Activated T-cell treated with anti-CD3 and anti-CD28 coated beads for 24 hours (primary cell): Measurements from ENCODE around the gene AOC2.

Experiments
- DNase-seq: peaks from one replicate; pipeline ENCODE4 v3.0.0-alpha.2; 2020; ENCODE audit warnings: low read depth

Gene AOC2, protein sequence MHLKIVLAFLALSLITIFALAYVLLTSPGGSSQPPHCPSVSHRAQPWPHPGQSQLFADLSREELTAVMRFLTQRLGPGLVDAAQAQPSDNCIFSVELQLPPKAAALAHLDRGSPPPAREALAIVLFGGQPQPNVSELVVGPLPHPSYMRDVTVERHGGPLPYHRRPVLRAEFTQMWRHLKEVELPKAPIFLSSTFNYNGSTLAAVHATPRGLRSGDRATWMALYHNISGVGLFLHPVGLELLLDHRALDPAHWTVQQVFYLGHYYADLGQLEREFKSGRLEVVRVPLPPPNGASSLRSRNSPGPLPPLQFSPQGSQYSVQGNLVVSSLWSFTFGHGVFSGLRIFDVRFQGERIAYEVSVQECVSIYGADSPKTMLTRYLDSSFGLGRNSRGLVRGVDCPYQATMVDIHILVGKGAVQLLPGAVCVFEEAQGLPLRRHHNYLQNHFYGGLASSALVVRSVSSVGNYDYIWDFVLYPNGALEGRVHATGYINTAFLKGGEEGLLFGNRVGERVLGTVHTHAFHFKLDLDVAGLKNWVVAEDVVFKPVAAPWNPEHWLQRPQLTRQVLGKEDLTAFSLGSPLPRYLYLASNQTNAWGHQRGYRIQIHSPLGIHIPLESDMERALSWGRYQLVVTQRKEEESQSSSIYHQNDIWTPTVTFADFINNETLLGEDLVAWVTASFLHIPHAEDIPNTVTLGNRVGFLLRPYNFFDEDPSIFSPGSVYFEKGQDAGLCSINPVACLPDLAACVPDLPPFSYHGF

DNA sequence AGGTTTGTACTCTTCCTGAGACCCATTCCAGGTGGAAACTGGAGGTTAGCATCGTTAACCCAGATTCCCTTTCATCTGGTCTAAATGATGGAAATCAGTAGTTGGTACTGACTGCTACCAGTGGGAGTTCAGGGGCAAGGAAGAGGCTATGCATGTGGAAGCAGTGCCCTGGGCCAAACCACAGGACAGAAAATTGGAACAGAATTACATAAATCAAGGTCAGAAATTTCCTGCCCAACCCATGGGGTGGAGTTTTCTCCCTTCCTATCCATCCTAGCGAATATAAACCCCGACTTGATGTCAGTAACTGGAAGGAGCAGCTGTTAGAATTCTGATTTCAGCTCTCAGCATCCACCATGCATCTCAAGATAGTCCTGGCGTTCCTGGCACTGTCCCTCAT lies at the start of gene AOC2:
AOC2 (plus strand) TSS at position 310 of the 400 bp plus-strand sequence; CDS start at position 357, 47 bp downstream.
- DNase-seq, result no peak

DNA sequence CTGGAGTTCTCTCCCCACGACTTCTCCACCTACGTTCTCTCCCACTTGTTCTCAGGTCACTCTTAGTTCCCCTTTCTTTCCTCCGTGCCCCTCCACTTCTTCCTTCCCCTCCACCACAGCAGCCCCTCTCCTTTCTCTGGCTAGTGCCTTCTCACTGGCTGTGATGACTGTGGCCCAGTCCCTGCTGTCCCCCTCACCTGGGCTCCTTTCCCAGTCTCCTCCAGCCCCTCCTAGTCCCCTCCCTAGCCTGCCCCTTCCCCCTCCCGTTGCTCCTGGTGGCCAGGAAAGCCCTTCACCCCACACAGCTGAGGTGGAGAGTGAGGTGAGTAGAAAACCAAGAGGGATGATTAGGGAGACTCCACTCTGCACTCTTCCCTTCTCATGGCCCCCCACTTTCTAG lies 49.3 kb upstream of the AOC2 start:
- no peak for DNase-seq

DNA sequence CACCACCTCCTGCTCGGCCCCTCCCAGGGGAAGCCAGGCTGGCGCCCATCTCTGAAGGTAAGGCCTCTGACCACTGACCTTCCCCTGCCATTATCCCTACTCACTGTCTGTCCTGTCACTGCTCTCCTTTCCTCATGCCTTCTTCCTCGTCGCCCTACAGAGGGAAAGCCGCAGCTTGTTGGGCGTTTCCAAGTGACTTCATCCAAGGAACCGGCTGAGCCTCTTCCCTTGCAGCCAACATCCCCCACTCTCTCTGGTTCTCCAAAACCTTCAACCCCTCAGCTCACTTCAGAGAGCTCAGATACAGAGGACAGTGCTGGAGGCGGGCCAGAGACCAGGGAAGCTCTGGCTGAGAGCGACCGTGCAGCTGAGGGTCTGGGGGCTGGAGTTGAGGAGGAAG lies 48.9 kb upstream of the AOC2 start:
- no peak for DNase-seq

DNA sequence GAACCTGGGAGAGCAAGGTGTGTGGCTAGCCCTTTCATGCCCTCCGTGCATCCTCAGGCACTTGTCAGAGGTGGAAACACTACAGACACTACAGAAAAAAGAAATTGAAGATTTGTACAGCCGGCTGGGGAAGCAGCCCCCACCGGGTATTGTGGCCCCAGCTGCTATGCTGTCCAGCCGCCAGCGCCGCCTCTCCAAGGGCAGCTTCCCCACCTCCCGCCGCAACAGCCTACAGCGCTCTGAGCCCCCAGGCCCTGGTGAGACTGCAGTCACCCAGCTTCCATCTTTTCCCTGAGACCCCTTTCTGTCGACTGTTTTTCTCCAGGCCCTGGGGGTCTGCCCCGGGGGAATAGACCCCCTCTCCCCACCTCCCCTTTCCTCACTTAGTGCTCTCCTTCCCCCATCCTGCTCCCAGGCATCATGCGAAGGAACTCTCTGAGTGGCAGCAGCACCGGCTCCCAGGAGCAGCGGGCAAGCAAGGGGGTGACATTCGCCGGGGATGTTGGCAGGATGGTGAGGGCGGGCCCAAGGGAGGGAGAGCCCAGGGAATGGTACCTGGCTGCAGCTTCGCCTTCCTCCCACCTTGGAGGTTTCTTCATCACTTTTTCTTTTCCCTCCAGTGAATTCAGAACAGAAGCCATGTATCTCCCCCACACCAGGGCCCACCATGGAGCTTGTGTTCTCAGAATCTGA lies 48.2 kb upstream of the AOC2 start:
- DNase-seq, result no peak

DNA sequence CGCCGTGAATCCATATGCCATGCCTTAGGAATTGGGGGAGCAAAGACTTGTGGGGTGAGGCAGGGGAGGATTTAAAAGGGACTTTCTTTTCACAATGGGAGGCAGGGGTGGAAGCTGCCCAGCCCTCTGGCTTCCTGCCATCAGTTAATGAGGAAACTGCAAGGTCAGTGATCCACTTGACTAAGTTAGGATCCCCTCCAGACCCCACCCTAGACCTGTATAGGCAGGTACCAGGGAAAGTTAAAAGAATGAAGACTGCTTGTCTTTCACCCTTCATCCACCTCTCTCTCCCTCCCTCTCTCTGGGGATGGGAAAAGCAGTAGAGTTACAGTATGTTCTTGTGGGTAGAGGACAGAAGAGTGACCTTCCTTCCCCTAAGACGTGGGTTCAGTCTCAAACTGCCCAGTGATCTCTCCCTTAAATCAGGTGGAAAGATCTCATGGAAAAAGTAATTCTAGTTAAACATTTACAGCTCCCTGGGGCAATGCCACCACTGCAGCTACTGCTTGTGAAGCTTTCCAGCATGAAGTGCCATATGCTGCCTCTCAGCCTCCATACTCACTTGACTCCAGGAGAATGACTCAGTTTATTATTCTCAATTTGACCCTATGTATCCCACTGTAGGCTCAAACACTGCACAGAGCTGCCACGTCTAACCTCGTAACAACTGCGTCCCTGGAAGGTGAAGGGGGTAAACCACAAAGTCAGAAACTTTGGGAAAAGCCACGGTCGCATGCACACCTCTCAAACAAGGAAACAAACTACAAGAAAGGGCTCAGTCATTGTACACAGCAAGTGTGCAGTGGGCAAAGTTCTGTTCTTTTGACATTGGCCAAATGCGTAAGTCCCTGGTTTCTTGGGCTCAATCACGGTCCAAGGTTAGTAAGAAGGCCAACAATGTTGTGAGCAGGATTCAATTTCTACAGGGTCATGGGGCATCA lies 47.0 kb upstream of the AOC2 start:
- DNase-seq, result no peak

DNA sequence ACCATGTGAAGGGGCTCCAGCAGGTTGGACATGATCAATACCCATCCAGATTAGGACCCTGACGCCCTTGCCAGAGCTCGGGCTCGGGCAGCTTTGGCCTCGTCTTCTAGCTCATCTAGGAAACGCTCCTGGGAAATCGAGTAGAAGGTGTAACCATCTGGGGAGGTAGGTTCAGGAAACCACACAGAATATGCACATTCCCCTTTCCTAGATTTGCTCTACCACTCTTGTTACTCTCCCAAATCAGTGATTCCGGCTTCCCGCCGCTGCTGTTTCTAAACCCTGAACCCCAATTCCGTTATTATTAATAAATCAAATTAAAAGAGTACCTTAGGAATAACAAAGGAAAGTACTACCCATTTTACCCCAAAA lies 46.4 kb upstream of the AOC2 start:
- DNase-seq, result no peak

DNA sequence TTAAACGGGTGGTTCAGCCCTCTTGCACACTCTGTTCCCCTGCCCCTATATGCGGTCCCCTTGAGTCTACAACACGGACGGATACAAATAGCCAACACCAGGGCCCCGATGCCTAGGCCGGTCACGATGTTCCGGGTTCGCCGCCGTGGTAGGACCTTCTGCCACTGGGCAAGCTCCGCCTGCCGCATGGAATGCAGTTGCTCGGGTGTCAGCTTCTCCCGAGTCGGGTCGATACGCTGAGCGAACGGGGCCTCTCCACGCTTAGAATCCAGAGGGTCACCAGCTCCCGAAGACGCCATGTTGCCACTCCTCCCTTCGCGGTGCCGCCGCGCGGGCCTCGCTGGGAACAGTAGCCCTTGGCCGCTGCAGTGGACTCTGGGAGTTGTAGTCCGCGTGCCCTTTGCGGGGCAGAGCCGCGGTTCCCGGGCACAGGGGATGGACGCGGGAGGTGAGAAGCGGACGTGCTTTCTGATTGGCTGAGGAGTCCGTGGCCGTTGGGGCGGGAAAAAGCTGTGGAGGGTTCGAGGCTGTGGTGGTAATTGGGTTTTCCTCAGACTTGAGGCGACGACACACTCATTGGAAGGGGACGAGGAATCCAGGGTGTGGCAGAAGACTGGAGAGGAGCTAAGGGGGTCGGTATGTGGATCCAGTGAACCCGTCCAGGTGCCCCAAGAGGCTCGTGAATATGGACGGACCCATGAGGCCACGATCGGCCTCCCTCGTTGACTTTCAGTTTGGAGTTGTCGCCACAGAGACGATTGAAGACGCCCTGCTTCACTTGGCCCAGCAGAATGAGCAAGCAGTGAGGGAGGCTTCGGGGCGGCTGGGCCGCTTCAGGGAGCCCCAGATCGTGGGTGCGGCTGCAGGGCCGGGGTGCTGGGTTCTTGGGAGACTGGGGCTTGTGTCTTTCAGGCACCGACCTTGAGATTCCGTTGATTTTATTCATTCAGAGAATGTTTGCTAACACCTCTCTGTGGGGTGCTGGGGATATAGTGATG lies 45.7 kb upstream of the AOC2 start, which contains the start of the genes CNTD1 and COA3:
CNTD1 (plus strand) TSS at position 479 of the 998 bp plus-strand sequence; CDS start at position 686, 207 bp downstream.
COA3 (minus strand) TSS at position 322 of the 998 bp plus-strand sequence; CDS start at position 299, 23 bp downstream.
- DNase-seq, result peak; percentile 76

DNA sequence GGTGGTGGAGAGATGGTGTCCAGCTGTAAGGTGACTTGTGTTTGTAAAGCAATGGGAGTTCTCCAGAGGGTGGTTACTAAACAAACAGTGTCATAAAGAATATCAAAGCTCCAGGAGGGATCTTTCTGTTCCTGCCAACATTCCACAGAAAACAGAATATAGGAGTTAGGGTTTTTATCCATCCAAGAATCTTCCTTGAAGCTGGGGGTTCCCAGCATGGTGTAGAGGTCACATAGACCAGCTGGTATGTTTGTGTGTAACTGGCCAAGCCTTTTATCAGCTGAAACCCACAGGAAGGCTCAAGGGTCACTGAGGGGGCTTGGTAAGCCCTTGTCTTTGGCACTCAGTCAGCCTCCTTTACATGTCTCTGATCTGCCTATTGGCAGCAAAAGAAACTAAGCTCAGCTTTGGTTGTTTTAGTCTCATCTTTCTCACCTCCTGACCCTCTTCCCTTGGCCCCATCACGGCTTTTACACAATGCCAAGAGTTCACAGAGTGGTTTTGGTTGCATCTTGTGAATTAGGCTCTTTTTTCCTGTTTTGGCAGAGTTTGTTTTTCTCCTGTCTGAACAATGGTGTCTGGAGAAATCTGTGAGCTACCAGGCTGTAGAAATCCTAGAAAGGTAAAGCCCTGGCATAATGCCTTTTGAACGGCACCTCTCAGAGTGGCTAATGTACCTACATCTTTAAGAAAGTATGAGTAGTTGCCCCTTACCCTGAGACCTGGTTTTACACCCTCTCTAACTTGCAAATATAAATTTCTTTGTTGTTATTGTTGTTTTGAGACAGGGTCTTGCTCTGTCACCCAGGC lies 41.1 kb upstream of the AOC2 start:
- DNase-seq, result no peak

DNA sequence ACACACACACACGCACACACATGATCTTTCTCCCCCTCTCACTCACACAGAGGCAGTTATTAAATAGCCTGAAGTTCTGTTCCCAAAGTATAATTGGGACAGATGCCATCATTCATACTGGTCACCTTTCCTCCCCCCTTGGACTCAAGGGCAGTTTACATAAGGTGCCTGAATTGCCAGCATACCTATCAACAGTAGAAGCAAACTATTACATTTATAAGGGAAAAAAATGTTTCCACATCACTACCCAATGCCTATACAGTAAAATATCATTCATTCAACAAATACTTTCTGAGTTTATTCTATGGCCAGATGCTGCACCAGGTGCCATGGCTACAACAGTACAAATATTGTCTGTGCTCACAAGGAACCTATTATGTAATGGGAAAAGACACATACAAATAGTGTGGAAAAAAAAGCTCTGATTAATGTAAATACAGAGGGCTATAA lies 39.4 kb upstream of the AOC2 start:
- no peak for DNase-seq

DNA sequence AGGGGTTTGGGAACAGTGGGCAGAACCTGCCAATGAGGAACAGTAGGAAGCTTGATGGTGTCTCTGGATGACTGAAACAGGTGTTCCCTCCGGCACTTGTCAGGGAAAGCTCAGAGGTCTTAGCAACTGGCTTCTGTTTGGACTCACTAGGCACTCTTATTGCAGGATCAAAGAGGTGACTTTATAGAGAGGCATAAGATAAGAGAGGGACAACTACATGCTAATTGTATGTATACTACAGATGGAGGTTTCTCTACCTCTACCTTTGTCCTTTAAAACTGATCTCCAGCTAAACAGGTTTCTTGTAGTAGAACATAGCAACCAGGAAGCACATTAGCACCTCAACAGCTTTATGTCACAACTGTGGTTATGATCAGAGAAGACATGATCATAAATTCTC lies 38.1 kb upstream of the AOC2 start:
- no peak for DNase-seq

DNA sequence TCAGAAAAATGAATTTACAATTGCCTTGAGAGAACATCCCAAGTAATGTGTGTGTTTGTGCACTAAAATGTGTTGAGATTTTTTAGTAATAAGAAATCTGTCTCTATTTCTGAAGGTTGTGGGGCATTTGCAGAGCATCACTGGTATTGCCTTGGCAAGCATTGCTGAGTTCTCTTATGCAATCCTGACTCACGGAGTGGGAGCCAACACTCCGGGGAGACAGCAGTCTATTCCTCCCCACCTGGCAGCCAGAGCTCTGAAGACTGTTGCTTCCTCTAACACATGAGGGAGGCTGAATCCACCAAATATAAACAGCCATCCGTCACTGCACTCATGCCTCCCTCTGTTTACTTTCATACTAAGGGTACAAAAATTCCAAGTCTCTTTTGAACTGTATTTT lies 35.1 kb upstream of the AOC2 start:
- no peak for DNase-seq

DNA sequence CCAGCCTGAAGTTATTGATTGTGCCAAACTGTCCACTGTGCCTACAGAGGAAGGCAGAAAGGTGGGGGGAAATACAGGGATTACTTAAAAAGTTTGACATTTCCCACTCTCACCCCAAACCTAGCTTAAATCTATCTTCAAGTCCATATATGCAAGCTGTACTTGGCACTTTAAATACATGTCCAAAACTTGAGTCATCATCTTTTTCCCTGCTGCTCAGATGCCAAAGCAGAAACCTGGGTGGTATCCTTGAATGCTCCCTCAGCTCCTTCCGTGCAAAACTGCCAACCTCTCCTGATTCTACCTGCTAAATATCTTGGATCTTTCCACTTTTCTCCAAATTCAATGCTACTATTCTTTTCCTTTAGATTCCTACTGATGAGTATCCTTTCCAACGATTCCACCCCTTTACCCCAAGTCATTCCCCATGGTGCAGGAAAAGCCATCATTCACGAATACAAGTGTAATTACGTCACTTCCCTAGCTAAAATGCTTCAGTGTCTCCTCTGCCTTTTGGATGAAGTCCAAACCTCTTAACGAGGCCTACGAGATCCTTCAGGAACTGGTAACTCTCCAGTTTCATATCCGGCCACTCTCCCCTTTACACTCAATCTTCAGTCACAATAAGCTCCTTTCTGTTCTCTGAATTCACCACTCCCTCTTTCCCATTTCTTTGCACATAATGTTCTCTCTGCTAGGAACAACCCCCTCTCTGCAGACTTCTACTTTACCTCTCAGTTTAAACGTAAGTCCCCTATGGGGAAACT lies 29.6 kb upstream of the AOC2 start:
- DNase-seq, result no peak

DNA sequence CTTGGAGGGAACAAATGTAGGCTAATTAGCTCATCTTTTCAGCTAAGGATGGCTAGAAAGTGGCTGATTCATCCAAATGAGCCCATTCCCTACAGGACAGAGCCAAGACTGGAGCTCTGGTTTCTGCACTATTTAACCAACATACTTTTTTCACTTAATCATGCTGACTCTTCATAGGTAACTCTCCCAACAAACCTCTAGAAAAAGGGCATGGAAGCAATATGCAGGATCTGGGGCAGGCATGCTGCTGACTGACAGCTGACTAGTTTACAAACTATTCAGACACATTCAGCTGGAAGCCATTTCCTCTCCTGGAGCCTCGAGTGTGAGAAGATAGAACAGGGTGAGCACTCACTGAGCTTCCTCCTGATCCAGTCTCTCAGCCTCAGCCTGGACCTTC lies 26.5 kb upstream of the AOC2 start:
- no peak for DNase-seq

DNA sequence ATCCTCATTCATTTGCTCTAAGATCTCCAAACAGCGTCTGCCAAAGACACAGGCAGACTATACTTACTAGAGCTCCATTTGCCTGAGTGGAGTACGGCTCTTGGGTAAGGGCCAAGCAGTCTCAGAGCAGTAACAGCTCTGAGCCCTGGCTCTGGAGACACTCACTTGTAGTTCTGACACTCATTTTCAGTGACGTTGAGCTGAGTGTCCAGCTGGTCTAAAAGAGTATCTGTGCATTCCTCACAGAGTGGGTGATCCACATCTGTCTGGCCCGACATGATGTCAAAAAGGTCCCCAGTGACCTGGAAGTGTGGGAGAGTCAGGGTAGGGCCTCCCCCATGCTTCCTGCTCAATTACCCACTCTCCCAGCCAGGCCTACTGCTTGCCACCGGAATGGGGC lies 26.0 kb upstream of the AOC2 start:
- DNase-seq, result no peak

DNA sequence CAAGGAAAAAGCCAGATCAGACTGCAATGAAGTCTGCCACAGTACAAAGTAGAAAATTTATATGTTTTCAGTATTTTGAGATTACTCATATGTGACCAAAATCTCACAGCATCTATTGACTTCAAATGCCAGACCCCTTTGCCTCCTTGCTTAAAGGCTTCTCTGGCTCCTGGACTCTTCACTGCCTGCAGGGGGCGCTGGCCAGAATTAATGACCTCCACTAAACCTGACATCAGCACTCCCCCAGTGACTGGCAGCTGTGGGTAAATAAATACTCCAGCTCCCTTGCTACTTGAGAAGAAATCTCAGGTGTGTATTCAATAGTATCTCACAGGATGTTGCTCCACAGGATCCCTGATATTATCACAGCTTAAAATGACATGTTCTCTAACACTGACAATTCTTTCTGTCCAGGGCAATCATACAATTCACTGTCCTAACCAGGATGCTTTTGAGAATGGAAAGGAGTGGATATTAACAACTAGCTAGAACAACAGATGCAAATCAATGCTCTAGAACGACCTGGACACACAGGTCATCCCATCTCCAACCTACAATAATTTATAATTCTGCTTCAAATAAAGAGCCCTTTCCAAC lies 24.3 kb upstream of the AOC2 start:
- DNase-seq, result peak; percentile 52

DNA sequence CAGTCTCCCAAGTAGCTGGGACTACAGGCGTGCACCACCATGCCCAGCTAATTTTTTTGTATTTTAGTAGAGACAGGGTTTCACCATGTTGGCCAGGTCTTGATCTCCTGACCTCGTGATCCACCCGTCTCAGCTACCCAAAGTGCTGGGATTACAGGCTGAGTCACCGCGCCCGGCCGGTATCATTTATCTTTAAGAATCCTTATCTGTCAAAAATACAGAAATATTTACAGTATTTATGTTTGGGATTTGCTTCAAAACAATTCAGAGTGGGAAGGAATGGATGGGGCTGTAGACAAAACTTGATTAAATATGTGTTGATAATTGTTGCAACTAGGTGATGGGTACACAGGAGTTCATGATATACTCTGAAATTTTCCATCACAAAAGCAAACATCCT lies 23.2 kb upstream of the AOC2 start:
- DNase-seq, result no peak

DNA sequence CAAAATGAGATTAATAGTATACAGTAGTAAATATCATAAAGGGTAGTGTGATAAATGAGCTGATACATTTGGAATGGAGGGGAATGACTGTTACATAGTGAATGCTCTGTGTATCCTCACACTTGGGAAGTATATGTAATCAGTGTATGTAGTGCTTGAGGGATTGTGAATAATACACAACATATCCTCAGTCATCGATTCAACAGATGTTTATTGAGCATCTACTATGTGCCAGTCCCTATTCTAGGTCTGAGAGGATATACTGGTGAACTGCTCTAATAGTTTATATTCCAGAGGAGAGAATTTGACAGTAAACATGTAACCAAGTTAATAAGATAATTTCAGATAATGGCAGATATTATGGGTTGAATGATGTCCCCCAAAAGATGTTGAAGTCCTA lies 16.9 kb upstream of the AOC2 start:
- DNase-seq, result no peak

DNA sequence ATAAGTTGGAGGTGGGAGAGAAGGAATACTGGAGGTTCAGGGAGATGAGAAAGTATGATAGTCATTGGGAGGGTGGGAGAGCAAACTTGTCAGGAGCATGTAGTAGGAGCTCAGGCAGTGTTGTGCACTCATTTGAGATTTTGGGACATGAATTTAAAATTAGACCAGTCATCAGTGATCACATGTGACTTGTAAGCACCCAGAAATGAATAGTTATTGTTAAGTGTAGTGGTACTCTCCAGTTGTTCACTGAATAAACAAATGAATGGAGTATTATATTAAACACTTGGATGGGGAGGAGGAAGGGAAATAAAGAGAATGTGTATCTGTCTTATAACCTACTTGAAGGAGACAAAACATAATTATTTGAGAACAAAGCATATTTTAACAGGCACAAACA lies 13.4 kb upstream of the AOC2 start:
- no peak for DNase-seq
